ENCODE results near the gene C2.
"Not testable (repeated sequence)": the region's sequence is repeated elsewhere in the genome, so short reads cannot be mapped to it uniquely, and the experiment has no call there.

Gene C2

GRCh38 chr6:31899215-31899614 lies 28.3 kb upstream of the C2 start:
- DNase-seq, result no peak

DNA sequence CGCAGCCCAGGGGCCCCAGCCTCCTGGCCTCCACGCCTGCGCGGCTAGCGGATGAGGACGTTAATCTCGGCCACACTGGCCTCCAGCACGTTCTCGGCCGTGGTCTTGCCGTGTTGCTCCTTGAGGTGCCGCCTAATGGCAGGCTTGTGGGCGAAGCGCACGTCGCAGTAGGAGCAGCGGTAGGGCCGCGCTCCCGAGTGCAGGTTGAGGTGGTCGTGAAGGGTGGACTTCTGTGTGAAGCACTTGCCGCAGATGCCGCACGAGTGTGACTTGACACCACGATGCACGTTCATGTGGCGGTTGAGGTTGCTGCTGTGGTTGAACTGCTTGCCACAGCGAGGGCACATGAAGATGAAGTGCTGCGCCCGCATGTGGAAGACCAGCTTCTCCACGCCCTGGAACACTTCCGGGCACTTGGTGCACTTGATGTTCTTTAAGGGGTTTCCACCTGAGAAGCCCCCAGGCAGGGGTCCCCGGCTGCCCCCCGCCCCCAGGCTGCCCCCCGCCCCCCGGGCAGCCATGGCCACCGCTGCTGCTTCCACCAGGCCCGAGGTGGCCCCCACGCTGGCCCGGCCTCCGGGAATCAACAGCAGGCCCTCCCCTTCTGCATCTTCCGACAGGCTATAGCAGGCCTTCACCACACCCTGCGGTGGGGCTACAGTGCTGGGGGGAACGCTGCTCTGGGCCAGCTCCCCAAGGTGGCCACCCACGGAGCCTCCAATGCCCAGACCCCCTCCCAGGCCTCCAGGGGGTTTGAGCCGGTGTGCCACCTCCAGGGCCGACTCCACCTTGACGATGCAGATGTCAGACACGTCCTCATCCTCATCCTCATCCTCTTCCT lies 27.4 kb upstream of the C2 start:
- no peak for DNase-seq

DNA sequence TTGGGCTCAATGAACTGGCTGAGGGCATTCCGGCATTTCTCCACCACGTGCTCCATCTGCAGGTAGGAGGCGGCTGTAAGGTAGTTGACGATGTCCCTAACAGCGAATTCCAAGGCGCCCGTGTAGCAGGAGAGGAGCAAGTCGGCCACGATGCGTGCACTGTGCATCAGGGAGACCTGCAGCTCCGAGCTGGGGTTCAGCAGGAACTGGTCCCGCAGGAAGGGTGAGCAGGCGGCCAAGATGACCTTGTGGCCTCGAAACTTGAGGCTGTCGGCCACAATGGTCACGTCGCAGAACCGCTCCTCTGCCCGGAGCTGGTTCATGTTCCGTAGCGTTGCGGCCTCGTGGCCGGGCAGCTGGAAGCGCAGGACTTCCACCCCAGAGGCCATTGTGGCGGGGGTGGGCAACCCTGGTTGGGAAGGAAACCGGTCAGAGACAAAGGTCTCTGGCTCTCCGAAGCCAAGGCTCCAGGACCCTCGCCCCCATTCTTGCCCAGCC lies 26.6 kb upstream of the C2 start:
- no peak for DNase-seq

DNA sequence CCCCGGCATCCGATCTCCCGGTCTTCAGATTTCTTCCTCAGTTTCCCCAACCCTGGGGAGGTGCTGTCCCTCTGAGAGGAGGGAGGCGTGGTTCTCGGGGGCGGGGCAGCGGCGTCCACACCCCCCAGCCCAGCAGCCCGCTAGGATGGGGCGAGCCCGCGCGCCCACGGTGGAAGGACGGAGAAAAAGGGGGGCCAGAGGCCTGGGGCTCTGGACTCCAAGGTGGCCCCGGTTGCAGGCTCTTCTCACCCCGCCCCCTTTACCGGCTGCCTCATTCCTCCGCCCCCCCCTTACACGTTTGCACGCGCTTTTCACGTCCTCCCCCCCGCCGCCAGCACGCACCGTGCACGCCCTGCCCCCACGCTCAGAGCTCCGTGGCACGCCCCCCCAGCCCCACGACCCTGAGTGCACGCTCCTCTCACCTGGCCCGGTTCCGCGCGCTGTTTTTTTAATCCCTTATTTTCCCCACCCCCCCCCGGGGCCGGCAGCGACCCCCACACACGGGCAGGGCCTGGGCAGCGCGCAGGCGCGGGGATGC lies 26.0 kb upstream of the C2 start:
- DNase-seq, result peak; percentile 35

GRCh38 chr6:31901953-31902643 lies 25.4 kb upstream of the C2 start, which contains the start of gene ZBTB12:
TSS of gene ZBTB12 (minus strand) at chr6:31902086. CDS start at chr6:31901305, 781 bp downstream.
- DNase-seq, result peak; percentile 96

DNA sequence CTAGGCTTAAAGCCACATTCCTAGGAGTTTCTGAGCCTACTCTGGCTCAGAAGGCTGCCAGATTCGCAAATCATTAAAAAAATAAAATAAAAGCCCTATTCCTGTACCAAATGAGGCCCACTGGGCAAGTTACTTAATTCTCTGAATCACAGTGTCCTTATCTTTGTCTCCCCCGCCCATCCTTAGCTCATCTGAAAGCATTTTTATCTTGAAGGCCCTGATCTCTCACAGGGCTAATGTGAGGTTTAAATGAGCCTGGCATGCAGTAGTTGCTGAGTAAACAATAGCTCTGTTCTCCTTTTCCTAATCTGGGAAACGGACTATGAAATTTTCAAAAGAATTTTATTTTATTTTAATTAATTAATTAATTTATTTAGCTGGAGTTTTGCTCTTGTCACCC lies 23.6 kb upstream of the C2 start:
- DNase-seq, result no peak

DNA sequence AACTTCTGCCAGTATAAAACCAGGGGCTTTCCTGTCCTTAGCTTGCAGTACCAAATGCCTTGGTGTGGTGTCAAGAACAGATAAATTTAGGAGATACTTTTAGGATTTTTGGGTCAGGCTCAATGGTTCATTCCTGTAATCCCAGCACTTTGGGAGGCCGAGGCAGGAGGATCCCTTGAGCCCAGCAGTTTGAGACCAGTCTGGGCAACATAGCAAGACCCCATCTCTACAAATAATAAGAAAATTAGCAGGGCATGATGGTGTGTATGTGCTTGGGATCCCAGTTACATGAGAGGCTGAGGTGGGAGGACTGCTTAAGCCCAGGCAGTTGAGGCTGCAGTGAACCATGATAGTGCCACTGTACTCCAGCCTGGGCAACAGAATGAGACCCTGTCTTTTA lies 22.5 kb upstream of the C2 start:
- DNase-seq, result no peak

DNA sequence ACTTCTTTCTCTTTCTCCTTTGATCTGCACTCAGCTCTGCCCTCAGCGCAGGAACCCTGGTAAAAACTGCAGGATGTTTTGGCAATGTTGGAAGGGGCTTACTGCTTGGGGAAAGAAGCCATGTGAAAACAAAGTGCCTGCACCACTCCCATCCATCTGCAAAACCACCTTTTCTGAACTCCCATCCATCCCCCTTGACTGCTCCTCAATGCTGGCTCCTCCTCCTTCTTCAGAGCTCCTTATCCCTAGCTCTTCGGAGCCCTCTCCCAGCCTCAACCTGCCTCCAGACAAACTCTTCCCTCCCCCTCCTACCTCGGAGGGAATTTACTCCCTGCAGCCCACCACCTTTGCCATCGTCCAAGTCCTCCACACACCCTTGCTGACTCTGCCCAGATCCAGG lies 21.4 kb upstream of the C2 start:
- DNase-seq, result no peak

DNA sequence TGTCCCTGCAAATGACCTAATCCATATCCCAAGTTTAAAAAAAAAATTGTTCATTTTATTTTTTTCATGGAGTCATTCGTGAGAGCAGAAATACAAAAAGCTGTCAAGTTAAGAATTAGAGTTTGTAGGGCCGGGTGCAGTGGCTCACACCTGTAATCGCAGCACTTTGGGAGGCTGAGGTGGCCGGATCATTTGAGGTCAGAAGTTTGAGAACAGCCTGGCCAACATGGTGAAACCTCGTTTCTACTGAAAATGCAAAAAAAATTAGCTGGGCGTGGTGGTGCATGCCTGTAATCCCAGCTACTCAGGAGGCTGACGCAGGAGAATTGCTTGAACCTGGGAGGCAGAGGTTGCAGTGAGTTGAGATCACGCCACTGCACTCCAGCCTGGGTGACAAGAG lies 20.8 kb upstream of the C2 start:
- DNase-seq, result not testable (repeated sequence)

DNA sequence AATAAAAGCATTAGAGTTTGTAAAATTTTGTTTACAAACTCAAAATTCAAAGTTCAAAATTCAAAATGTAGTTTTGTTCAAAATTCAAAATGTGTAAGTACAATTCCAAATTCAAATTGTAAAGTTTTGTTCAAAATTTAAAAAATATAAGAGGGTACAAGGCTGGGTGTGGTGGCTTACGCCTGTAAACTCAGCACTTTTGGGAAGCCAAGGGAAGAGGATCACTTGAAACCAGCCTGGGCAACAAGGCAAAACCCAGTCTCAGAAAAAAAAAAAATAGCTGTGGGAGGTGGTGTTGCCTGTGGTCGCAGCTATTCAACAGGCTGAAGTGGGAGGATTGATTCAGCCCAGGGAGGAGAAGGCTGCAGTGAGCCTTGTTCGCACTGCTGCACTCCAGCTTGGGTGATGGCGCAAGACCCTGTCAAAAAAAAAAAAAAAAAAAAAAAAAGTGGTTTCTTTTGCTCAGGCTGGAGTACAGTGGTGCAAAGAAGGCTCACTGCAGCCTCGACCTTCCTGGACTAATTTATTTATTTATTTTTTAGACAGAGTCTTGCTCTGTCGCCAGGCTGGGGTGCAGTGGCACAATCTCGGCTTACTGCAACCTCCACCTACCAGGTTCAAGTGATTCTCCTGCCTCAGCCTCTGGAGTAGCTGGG lies 20.2 kb upstream of the C2 start:
- DNase-seq, result no peak

DNA sequence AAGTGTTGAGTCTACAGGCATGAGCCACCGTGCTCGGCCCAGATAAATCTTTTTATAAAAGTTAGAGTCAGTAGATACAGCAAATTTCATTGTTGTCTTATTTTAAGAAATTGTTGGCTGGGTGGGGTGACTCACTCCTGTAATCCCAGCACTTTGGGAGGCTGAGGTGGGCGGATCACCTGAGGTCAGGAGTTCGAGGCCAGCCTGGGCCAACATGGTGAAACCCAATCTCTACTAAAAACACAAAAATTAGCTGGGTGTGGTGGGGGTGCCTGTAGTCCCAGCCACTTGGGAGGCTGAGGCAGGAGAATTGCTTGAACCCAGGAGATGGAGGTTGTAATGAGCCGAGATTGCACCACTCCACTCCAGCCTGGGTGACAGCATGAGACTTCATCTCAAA lies 19.3 kb upstream of the C2 start:
- not testable (repeated sequence) for DNase-seq

- no peak for DNase-seq
Observed at GRCh38 chr6:31908791-31909190, 18.7 kb upstream of the C2 start.

DNA sequence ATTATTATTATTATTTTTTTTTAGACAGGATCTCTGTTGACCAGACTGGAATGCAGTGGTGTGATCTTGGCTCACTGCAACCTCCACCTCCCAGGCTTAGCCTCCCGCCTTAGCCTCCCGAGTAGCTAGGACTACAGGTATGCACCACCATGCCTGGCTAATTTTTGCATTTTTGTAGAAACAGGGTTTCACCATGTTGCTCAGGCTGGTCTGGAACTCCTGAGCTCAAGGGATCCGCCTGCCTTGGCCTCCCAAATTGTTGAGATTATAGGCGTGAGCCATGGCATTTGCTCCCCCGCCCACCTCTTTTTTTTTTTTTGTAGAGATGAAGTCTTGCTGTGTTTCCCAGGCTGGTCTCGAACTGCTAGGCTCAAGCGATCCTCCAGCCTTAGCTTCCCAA lies 18.2 kb upstream of the C2 start:
- not testable (repeated sequence) for DNase-seq

DNA sequence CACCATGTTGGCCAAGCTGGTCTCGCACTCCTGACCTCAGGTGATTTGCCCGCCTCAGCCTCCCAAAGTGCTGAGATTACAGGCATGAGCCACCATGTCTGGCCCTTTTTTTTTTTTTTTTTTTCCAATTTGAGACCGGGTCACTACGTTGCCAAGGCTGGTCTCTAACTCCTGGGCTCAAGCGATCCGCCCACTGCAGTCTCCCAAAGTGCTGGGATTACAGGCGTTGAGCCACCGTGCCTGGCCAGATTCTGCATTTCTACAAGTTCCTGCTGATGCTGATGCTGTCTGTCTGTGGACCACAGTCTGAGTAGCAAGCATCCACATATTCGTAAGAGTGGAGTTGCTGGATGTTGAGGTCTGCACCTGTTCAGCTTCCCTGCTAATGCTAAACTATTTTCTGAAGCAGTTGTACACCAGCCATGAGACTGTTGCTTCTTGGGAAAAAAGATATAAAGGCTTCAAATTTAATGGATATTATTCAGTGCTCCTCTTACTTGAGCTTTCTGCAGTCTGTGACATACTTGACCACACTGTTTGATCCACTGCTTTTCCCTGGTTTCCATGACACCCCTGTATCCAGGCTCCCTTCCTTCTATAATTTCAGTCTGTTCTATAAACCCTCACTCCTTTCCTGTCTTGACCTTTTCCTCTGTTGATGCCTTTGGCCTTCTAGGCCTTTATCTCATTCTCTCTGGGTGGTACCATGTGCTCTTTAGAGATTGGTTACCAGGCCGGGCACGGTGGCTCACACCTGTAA lies 15.5 kb upstream of the C2 start:
- DNase-seq, result no peak

DNA sequence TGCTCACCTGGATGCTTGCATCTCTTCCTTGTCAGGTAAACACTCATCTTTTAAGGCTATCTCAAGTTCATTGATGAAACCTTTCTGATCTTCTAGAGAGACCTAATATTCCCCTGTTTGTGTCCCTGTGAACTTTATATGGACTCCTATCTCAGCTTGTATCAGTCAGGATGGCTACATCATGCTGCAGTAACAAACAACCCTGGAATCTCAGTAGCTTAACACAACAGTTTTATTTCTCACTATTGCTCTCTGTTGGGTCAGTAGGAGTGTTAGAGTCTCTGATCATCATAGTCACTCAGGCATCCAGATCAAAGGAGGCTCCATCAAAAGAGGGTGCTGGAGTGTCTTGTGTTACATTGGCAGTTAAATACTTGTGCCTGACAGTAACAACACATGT lies 12.2 kb upstream of the C2 start:
- no peak for DNase-seq

DNA sequence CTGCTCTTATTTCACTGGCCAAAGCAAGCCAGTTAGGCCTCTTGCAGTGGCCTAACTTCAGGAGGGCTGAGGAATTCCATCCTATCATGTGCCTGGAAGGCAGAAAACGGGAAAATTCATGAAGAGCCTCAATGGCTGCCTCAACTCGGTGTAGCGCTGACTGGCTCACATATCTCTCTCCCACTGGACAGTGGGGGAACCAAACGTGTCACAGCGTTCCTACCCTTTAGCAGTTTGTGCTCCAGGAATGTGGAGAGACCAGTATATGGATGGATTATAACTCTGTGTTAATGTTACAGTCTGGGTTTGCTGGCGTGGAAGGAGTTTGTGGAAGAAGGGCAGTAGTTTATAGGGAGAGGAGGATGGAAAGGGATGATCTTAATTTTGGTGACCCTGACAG lies 11.8 kb upstream of the C2 start:
- no peak for DNase-seq

DNA sequence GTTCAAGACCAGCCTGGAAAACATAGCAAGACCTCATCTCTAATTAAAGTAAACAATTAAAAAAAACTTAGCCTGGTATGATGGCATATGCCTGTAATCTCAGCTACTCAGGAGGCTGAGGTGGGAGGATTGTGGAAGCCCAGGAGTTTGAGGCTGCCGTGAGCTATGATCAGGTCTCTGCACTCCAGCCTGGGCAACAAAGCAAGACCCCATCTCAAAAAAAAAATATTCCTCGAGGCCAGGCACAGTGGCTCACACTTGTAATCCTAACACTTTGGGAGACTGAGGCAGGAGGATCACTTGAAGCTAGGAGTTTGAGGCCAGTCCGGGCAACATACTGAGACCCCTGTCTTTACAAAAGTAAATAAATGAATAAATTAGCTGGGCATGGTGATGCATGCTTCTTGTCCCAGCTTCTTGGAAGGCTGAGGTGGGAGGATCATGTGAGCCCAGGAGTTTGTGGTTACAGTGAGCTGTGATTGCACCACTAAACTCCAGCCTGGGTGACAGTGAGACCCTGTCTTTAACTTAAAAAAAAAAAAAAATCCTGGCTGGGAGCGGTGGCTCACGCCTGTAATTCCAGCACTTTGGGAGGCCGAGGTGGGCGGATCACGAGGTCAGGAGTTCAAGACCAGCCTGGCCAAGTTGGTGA lies 9.3 kb upstream of the C2 start:
- DNase-seq, result no peak

- no peak for DNase-seq
Observed at GRCh38 chr6:31919624-31920303, 7.8 kb upstream of the C2 start.

- no peak for DNase-seq
Observed at GRCh38 chr6:31920811-31921210, 6.7 kb upstream of the C2 start.

DNA sequence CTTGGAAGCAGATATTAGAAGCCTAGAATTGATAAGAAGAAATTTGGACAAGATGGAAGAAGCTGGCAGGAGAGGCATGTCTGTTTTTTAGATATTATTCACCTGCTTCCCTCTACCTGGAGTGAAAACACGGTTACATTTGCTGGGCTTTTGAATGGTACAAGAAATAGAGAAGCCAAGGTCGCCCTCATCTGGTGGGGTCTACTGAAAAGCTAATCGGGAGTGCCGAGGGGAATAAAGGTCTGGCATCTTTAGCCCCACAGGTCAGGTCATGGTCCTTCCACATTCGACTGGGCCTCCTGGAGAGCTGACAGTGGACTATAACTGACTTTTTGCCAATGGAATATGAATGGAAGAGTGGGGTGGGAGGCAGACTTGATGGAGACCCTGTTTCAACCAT lies 4.6 kb upstream of the C2 start:
- DNase-seq, result no peak

DNA sequence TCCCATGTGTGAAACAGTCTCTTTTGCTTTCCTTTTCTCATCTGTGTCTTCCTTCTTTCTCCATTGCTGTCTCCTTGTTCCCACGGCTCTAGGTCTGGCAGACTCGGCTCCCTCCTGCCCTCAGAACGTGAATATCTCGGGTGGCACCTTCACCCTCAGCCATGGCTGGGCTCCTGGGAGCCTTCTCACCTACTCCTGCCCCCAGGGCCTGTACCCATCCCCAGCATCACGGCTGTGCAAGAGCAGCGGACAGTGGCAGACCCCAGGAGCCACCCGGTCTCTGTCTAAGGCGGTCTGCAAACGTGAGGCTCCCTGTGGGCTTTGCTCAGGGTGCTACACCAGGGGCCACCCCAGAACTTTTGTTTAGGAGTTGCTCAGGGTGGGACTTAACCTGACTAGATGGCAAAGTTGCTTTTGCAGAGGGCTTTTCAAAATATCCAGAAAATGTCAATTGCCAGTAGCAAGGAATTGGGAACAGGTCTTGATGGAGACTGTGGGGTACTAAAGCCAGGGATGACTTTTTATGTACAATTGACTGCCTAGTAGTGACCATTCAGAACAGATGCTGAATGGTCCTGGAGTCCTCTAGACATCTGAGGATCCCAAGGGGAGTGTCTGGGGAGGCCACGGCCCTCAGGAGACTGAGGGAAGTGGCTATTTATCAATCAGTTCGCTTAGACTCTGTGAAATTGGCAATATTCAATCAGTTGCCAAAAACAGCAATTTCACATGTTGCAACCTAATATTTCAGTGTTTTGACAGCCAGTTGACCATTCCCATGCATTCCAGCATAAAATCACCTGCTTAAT lies 550 bp downstream of the C2 start:
- no peak for DNase-seq
